Activated CD8-positive, alpha-beta T cell treated with anti-CD3 and anti-CD28 coated beads for 36 hours (primary cell): ENCODE data around the gene KIAA1755. TPM values are rescaled to one million over a fixed set of nuclear protein-coding genes. Genes with fewer than 3 reads are reported as not detected.

Experiments used
- ATAC-seq: fragments of 200-7000 bp; cut with Tn5 transposase; one replicate; pipeline ENCODE4 v1.10.0; 2021; ENCODE audit warnings: mild to moderate bottlenecking, moderate library complexity
- CTCF ChIA-PET: fragments of 350-600 bp; sonication (Branson Sonifier 250); formaldehyde crosslinking; loops from one replicate; lab custom pipeline; 2021; ENCODE audit warnings: antibody characterized with exemption; lab: Charles Lee
- POLR2A ChIA-PET: fragments of 350-600 bp; sonication (Branson Sonifier 250); formaldehyde crosslinking; loops from one replicate; lab custom pipeline; 2021; ENCODE audit warnings: antibody characterized with exemption; lab: Charles Lee
- DNase-seq: peaks from one replicate; pipeline ENCODE4 v3.0.0-alpha.2; 2020
- H3K27ac Mint-ChIP-seq: one replicate; pipeline ENCODE4 v1.8.0; 2021; ENCODE audit warnings: mild to moderate bottlenecking, mixed read lengths
- H3K27me3 Mint-ChIP-seq: one replicate; pipeline ENCODE4 v1.8.0; 2021; ENCODE audit warnings: mixed read lengths
- H3K36me3 Mint-ChIP-seq: one replicate; pipeline ENCODE4 v1.8.0; 2021; ENCODE audit warnings: low read depth, mixed read lengths
- H3K4me1 Mint-ChIP-seq: one replicate; pipeline ENCODE4 v1.8.0; 2021; ENCODE audit warnings: low read depth, mixed read lengths
- H3K4me3 Mint-ChIP-seq: one replicate; pipeline ENCODE4 v1.8.0; 2021; ENCODE audit warnings: mild to moderate bottlenecking, moderate library complexity, mixed read lengths
- H3K9me3 Mint-ChIP-seq: one replicate; pipeline ENCODE4 v1.8.0; 2021; ENCODE audit warnings: mixed read lengths
- intact Hi-C: fragments of 100-400 bp; cut with micrococcal nuclease; formaldehyde crosslinking; loops from one replicate; pipeline ENCODE4 v1.10.0; 2022
- total RNA-seq, 2 experiments: library from RNA; stranded (reverse); gene quantifications; one replicate each; pipeline ENCODE4 v1.2.3, GENCODE V29; 2021
- TF ChIP-seq, protein P1 (sequence below): fragments of 200-600 bp; IDR thresholded peaks from one replicate; pipeline ENCODE4 v1.8.0; 2022; ENCODE audit warnings: antibody characterized with exemption, mild to moderate bottlenecking

KIAA1755 gene
- total RNA-seq, 2 experiments from 2014 or later: not detected

DNA sequence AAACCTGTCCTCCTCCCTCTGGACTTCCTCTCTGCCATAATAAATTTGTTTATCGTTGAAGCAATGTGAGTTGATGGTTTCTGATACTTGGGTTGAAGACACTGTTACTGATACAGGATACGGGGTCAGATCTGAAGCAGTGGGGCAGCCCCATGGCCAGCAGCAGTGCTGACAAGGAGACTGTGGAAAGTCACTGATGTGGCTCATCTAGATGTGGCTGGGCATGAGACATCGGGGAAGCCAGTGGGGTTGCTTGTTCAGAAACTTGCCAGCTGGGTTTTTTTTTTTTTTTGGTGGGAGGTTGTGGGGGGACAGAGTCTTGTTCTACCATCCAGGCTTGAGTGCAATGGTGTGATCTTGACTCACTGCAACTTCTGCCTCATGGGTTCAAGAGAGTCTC lies 40.8 kb upstream of the KIAA1755 start:
- no peak overlapping the region for H3K27ac Mint-ChIP-seq
- POLR2A ChIA-PET: no interaction called here
- peaks cover 10% of the 10 kb centered on the region for H3K4me1 Mint-ChIP-seq
- H3K27me3 Mint-ChIP-seq: peaks cover 35% of the 10 kb centered on the region
- DNase-seq (peak; percentile 5), ATAC-seq (no peak)
- H3K36me3 Mint-ChIP-seq: no peaks in the 10 kb centered on the region
- no peaks in the 10 kb centered on the region for H3K9me3 Mint-ChIP-seq
- TF ChIP-seq, protein P1, sequence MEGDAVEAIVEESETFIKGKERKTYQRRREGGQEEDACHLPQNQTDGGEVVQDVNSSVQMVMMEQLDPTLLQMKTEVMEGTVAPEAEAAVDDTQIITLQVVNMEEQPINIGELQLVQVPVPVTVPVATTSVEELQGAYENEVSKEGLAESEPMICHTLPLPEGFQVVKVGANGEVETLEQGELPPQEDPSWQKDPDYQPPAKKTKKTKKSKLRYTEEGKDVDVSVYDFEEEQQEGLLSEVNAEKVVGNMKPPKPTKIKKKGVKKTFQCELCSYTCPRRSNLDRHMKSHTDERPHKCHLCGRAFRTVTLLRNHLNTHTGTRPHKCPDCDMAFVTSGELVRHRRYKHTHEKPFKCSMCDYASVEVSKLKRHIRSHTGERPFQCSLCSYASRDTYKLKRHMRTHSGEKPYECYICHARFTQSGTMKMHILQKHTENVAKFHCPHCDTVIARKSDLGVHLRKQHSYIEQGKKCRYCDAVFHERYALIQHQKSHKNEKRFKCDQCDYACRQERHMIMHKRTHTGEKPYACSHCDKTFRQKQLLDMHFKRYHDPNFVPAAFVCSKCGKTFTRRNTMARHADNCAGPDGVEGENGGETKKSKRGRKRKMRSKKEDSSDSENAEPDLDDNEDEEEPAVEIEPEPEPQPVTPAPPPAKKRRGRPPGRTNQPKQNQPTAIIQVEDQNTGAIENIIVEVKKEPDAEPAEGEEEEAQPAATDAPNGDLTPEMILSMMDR: no peak
- CTCF ChIA-PET: no interaction called here
- intact Hi-C loops: no loop called here
- no peak overlapping the region for H3K4me3 Mint-ChIP-seq

DNA sequence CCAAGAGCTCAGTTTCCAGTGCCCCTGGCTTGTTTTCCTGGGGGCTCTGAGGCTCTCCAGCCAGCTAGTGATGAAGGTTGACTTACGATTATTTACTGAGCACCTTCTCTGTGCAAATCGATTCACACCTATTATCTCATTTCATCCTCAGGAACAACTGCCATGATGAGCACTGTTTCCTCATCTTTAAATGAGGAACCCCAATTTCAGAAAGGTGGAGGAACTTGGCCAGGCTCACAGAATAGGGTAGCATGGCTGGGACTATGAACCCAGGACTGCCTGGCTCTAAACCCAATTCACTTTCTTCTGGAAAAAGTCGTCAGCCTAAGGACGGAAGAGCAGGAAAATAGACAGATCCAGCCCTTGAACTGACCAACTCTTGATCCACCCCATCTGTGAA lies 39.9 kb upstream of the KIAA1755 start:
- TF ChIP-seq, protein P1: no peak
- Mint-ChIP-seq H3K4me1 (peaks cover 10% of the 10 kb centered on the region), H3K4me3 (no peak overlapping the region), H3K36me3 (no peaks in the 10 kb centered on the region), H3K27me3 (peaks cover 32% of the 10 kb centered on the region), H3K9me3 (no peaks in the 10 kb centered on the region), H3K27ac (no peak overlapping the region)
- POLR2A ChIA-PET: interaction anchor here (0.8 kb wide), 1 partner anchor 8 kb away, joined by 4 read pairs; no protein-coding TSS in a partner anchor
- ATAC-seq (no peak), DNase-seq (no peak)
- intact Hi-C loops: no loop called here
- CTCF ChIA-PET: no interaction called here

DNA sequence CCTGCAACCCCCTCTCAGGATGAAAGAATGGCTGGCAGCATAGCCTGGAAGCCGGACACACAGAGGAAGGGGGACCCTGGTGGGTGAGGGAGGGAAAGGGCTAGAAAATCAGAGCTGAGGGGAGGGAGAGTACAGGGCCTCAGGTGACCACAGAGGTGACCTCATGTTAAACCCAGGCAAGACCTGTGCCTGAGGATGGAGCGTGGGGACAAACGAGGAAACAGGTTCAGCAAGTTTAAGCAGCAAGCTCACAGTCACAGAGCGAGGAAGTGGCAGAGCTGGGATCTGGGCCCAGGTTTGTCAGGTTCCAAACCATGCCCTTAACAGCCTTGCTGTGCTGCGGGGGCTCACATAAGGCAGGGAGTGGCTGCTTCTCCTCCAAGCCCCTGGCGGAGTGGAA lies 39.4 kb upstream of the KIAA1755 start:
- intact Hi-C loops: no loop called here
- CTCF ChIA-PET: interaction anchor here (0.7 kb wide), 1 partner anchor 38 kb away, joined by 3 read pairs; no protein-coding TSS in a partner anchor
- no peak overlapping the region for H3K27ac Mint-ChIP-seq
- H3K9me3 Mint-ChIP-seq: no peaks in the 10 kb centered on the region
- POLR2A ChIA-PET: interaction anchor here (0.8 kb wide), 1 partner anchor 8 kb away, joined by 4 read pairs; no protein-coding TSS in a partner anchor
- TF ChIP-seq, protein P1: no peak
- H3K4me1 Mint-ChIP-seq: peaks cover 10% of the 10 kb centered on the region
- ATAC-seq: no peak
- no peak for DNase-seq
- H3K36me3 Mint-ChIP-seq: no peaks in the 10 kb centered on the region
- peaks cover 32% of the 10 kb centered on the region for H3K27me3 Mint-ChIP-seq
- no peak overlapping the region for H3K4me3 Mint-ChIP-seq

DNA sequence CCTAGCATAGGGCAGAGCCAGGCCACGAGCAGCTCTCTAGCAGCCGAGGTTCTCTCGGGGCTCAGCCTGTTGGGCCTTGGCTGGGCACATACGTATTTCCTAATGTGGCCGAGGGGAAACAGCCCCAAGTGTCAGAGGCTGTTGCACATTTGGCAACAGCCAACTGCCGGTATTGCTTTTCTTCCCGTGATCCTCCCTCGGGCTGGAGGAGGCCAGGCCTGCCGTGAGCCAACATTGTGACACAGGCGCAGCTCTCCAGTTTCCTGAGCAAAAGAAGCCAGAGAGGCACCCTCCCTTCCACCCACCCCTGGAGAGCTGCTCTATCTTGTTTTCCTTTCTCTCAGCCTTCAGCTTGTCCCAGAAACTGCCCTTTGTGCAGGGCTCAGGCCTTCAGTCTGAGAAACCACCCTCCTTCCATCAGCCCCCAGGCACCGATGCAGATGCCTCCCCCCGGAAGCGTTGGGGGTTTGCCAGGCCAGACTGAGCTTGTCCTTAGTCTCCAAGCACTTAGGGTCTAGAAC lies 38.3 kb upstream of the KIAA1755 start:
- ChIA-PET CTCF (interaction anchor here (0.7 kb wide), 1 partner anchor 77 kb away, joined by 3 read pairs; no protein-coding TSS in a partner anchor), POLR2A (no interaction called here)
- intact Hi-C loops: no loop called here
- Mint-ChIP-seq H3K4me3 (no peak overlapping the region), H3K27me3 (peaks cover 21% of the 10 kb centered on the region), H3K9me3 (no peaks in the 10 kb centered on the region), H3K27ac (no peak overlapping the region), H3K4me1 (peaks cover 2% of the 10 kb centered on the region), H3K36me3 (no peaks in the 10 kb centered on the region)
- TF ChIP-seq, protein P1: no peak
- DNase-seq: no peak
- ATAC-seq: no peak

DNA sequence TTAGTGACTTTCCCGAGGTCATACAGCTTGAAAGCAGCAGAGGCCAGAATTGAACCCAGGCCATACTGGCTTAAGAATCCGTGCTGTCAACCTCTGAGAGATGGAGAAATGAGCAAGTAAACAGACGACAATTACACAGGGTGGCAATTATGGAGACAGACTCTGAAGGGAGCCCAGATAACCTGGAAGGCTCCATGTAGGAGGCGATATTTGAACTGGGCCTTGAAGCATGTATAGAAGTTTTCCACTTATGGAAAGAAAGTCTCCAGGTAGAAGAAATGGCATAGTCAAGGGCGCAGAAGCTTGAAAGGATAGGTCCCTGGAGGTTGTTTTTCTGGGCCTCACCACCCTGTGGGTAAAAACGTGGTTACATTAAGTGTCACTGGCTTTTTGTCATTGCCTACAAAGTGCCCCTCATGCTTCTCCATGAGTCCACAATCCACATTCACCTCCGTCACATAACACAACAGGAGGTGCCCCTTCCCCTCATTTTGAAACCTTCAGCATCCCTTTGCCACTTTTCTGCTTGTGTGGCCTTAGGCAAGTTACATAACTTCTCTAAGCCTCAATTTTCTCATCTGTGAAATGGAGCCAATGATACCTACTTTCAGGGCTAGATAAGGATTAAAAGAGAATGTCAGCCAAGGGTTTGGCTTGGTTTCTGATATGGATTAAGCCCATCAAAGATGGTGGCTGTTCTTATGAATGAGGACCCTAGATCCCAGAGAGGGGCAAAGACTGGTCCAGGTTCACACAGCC lies 37.6 kb upstream of the KIAA1755 start:
- TF ChIP-seq, protein P1: no peak
- Mint-ChIP-seq H3K36me3 (no peaks in the 10 kb centered on the region), H3K4me3 (no peak overlapping the region), H3K27me3 (peaks cover 14% of the 10 kb centered on the region), H3K4me1 (no peaks in the 10 kb centered on the region), H3K9me3 (no peaks in the 10 kb centered on the region), H3K27ac (no peak overlapping the region)
- DNase-seq (no peak), ATAC-seq (no peak)
- ChIA-PET CTCF (interaction anchor here (0.7 kb wide), 1 partner anchor 77 kb away, joined by 3 read pairs; no protein-coding TSS in a partner anchor), POLR2A (no interaction called here)
- intact Hi-C loops: no loop called here
